ENCODE data around the gene NPAS3. TPM values are rescaled to one million over a fixed set of nuclear protein-coding genes. Genes with fewer than 3 reads are reported as not detected.

The NPAS3 gene
- total RNA-seq, 4 donors from 2014 or later: 1.5 to 12.3 (median 3.4) TPM

- WGBS, 2 donors: 78% methylated on average over 2 of the region's 2 CpGs
- H3K27ac ChIP-seq: no peak overlapping the region
- no peaks in the 10 kb centered on the region for H3K9me3 ChIP-seq
- no peaks in the 10 kb centered on the region for H3K4me1 ChIP-seq
- H3K27me3 ChIP-seq: no peaks in the 10 kb centered on the region
- H3K36me3 ChIP-seq: peaks cover 0 to 6% (median 0%) of the 10 kb centered on the region in 3 donors
- no peak for DNase-seq (ENCODE audit: low spot score in 2 of 2)
- H3K4me3 ChIP-seq: no peak overlapping the region
- TF ChIP-seq, protein P1, sequence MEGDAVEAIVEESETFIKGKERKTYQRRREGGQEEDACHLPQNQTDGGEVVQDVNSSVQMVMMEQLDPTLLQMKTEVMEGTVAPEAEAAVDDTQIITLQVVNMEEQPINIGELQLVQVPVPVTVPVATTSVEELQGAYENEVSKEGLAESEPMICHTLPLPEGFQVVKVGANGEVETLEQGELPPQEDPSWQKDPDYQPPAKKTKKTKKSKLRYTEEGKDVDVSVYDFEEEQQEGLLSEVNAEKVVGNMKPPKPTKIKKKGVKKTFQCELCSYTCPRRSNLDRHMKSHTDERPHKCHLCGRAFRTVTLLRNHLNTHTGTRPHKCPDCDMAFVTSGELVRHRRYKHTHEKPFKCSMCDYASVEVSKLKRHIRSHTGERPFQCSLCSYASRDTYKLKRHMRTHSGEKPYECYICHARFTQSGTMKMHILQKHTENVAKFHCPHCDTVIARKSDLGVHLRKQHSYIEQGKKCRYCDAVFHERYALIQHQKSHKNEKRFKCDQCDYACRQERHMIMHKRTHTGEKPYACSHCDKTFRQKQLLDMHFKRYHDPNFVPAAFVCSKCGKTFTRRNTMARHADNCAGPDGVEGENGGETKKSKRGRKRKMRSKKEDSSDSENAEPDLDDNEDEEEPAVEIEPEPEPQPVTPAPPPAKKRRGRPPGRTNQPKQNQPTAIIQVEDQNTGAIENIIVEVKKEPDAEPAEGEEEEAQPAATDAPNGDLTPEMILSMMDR (IDR thresholded peaks at IDR 0.05): no peak
- TF ChIP-seq POLR2A (IDR thresholded peaks at IDR 0.05) (no peak), EP300 (IDR thresholded peaks at IDR 0.05) (no peak)
Measured at GRCh38 chr14:33218026-33218425, 279.3 kb downstream of the NPAS3 start.

DNA sequence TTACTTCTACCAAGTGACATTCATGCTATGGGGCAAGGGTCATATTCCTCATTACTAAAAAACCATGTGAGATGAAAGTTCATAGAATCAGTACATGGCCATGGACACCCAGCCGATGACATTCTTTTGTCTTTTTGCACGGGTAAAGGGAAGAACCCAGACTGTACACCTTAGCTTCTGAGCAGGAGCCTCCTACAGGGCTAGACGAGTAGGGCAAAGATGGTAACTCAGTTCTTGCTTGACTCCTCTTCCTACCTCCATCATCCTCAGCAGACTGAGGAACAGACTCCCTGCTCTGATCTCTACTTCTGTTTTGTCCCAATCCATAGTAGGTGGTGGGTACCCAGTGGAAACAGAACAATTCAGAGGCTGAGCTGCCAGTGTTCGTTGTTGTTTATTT lies 281.3 kb downstream of the NPAS3 start:
- H3K9me3 ChIP-seq: no peaks in the 10 kb centered on the region
- no peak overlapping the region for H3K4me3 ChIP-seq
- no peaks in the 10 kb centered on the region for H3K27me3 ChIP-seq
- TF ChIP-seq, protein P1 (IDR thresholded peaks at IDR 0.05): no peak
- no peak for TF ChIP-seq EP300 (IDR thresholded peaks at IDR 0.05)
- no peak for TF ChIP-seq POLR2A (IDR thresholded peaks at IDR 0.05)
- no peaks in the 10 kb centered on the region for H3K4me1 ChIP-seq
- WGBS, 2 donors: 87 to 96% methylated on average over 4 of the region's 4 CpGs
- H3K36me3 ChIP-seq: peaks cover 0 to 6% (median 0%) of the 10 kb centered on the region in 3 donors
- H3K27ac ChIP-seq: no peak overlapping the region
- DNase-seq (ENCODE audit: low spot score in 2 of 2): no peak

DNA sequence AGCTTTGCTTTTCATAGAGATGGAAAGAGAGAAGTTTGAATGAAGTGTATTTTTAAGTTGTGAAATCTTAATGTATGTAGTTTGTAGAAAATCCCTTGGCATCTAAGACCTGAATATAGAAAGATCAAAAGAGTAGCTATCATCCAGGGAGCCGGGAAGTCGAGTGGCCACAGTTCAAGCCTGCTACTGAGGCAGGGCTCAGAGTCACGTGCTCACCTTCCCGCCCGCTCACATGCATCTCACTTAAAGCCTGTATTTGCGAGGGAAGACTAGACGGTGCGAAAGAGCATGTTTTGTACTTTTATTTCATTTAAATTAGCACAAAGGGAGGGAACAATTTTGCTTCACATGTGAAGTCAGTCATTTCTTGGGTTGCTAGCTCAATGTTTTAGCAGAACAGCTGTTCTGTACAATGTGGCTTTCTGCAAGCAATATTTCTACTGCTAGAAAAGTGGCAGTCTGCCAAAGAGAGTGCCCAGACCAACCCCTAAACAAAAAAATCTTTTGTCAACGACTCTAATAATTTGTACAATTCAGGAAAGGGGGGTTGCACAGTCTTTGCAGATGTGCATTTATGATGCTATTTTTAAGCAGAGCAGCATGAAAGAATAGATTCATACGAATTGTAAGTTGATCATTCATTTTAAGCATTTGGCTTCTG lies 290.7 kb downstream of the NPAS3 start:
- no peak for DNase-seq (ENCODE audit: low spot score in 2 of 2)
- no peaks in the 10 kb centered on the region for H3K36me3 ChIP-seq
- no peaks in the 10 kb centered on the region for H3K9me3 ChIP-seq
- H3K27ac ChIP-seq: no peak overlapping the region
- 30 to 35% methylated on average over 10 of the region's 10 CpGs for WGBS, 2 donors
- H3K4me1 ChIP-seq: peaks cover 0 to 13% (median 0%) of the 10 kb centered on the region in 4 donors
- H3K4me3 ChIP-seq: no peak overlapping the region
- H3K27me3 ChIP-seq: no peaks in the 10 kb centered on the region
- TF ChIP-seq POLR2A (IDR thresholded peaks at IDR 0.05): no peak
- TF ChIP-seq, protein P1 (IDR thresholded peaks at IDR 0.05): no peak
- peak in 1 of 2 donors; percentile 29 for TF ChIP-seq EP300 (IDR thresholded peaks at IDR 0.05)

- H3K4me3 ChIP-seq: no peak overlapping the region
- no peak overlapping the region for H3K27ac ChIP-seq
- DNase-seq (ENCODE audit: low spot score in 2 of 2): no peak
- H3K36me3 ChIP-seq: no peaks in the 10 kb centered on the region
- H3K27me3 ChIP-seq: no peaks in the 10 kb centered on the region
- 14 to 19% methylated on average over 3 of the region's 3 CpGs for WGBS, 2 donors
- no peaks in the 10 kb centered on the region for H3K9me3 ChIP-seq
- peaks cover 0 to 13% (median 0%) of the 10 kb centered on the region in 4 donors for H3K4me1 ChIP-seq
- no peak for TF ChIP-seq POLR2A (IDR thresholded peaks at IDR 0.05)
- TF ChIP-seq, protein P1 (IDR thresholded peaks at IDR 0.05): no peak
- no peak for TF ChIP-seq EP300 (IDR thresholded peaks at IDR 0.05)
Measured at GRCh38 chr14:33230021-33230420, 291.3 kb downstream of the NPAS3 start.

DNA sequence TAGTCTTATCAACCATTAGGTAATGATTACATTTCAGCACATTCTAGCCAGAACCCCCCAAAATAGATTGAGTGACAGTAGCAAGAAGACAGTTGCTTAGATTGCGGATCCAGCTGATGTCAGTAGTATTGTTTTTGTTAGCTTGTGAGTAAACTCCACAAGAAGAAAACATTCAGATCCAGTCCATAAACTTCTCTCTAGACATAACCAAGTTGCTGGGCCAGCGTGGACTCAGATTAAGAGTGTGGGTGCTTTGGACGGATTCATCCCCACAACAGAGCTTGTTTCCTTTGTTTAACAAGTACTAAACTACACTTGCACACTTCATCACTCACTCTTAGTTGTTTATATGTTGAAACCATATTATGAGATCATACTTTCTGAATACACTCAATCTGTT lies 293.4 kb downstream of the NPAS3 start:
- TF ChIP-seq EP300 (IDR thresholded peaks at IDR 0.05): no peak
- no peak for TF ChIP-seq POLR2A (IDR thresholded peaks at IDR 0.05)
- TF ChIP-seq, protein P1 (IDR thresholded peaks at IDR 0.05): no peak
- 92 to 95% methylated on average over 3 of the region's 3 CpGs for WGBS, 2 donors
- H3K4me1 ChIP-seq: peaks cover 0 to 13% (median 0%) of the 10 kb centered on the region in 4 donors

More for the DNA sequence above, 293.4 kb downstream of the NPAS3 start:
- Histone ChIP-seq H3K36me3 (no peaks in the 10 kb centered on the region), H3K27me3 (no peaks in the 10 kb centered on the region), H3K4me3 (no peak overlapping the region), H3K9me3 (no peaks in the 10 kb centered on the region), H3K27ac (no peak overlapping the region)
- DNase-seq (ENCODE audit: low spot score in 2 of 2): no peak

All from tibial nerve (tissue), 4 donors.